Ovary (tissue), 3 donors: ENCODE measurements around the gene ENTPD8.

Experiments
- EP300 ChIP-seq: sonication (generic); formaldehyde crosslinking; IDR thresholded peaks from one replicate; pipeline ENCODE4 v1.6.1; 2017; ENCODE audit warnings: antibody characterized with exemption
- POLR2A ChIP-seq: fragments of 450-650 bp; IDR thresholded peaks from one replicate; pipeline ENCODE4 v1.6.1; 2017; ENCODE audit warnings: antibody characterized with exemption, mild to moderate bottlenecking, moderate library complexity
- TF ChIP-seq, protein P1 (sequence below), 3 donors: fragments of 450-650 bp in 2 of 3; fragments of 200-600 bp in 1 of 3; IDR thresholded peaks; one replicate each; pipeline versions ENCODE4 v1.5.1 to v1.8.0; 2016 to 2022; ENCODE audit warnings: antibody characterized with exemption in 3 of 3, mild to moderate bottlenecking in 1 of 3
- donor health status: DM: no; HTN: no; CAD: no.

DNA sequence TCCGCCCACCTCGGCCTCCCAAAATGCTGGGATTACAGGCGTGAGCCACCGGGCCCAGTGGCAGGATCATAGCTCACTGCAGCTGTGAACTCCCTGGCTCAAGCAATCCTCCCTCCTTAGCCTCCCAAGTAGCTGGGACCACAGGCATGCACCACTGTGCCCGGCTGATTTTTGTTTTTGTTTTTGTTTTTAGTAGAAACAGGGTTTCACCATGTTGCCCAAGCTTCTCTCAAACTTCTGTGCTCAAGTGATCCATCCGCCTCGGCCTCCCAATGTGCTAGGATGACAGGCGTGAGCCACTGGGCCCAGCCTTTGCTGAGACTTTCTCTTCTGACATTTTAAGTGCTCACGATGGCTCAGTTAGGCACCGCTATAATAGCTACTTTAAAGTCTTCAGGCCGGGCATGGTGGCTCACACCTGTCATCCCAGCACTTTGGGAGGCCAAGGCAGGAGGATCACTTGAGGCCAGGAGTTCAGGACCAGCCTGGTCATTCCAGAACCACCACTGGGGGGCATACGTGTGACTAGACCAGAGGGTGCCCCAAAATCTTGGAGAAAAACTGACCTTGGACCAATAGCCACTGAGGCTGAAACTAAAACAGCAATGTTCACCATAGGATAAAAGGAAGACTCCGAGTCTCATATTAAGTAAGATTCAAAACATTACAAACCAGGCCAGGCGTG is 3.1 kb upstream of the ENTPD8 start:
- TF ChIP-seq, protein P1, sequence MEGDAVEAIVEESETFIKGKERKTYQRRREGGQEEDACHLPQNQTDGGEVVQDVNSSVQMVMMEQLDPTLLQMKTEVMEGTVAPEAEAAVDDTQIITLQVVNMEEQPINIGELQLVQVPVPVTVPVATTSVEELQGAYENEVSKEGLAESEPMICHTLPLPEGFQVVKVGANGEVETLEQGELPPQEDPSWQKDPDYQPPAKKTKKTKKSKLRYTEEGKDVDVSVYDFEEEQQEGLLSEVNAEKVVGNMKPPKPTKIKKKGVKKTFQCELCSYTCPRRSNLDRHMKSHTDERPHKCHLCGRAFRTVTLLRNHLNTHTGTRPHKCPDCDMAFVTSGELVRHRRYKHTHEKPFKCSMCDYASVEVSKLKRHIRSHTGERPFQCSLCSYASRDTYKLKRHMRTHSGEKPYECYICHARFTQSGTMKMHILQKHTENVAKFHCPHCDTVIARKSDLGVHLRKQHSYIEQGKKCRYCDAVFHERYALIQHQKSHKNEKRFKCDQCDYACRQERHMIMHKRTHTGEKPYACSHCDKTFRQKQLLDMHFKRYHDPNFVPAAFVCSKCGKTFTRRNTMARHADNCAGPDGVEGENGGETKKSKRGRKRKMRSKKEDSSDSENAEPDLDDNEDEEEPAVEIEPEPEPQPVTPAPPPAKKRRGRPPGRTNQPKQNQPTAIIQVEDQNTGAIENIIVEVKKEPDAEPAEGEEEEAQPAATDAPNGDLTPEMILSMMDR (IDR thresholded peaks at IDR 0.05): no peak
- TF ChIP-seq EP300 (no peak), POLR2A (no peak)
